Measurements from ENCODE around the gene SVOPL.

The SVOPL gene

DNA sequence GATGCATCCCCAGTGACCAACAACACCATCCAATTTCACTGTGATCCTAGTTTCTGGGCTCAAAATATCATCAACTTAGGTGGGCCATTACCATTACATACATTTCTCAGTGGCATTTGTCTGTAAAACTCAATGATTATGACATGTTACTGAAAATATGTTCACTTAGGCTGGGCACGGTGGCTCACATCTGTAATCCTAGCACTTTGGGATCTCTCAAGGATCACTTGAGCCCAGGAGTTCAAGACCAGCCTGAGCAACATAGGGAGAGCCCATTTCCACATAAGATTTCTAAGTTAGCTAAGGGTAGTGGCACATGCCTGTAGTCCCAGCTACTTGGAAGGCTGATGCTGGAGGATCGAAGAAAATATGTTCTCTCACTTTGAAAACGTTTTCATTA lies 150.1 kb downstream of the SVOPL start:
- Histone ChIP-seq H3K23ac (ENCODE audit: low read length) (no peak overlapping the region), H4K91ac (ENCODE audit: low read depth, low read length) (no peak overlapping the region), H4K8ac (ENCODE audit: low read depth, low read length) (no peak overlapping the region), H3K4ac (ENCODE audit: low read depth, low read length) (no peak overlapping the region), H3K79me2 (ENCODE audit: control insufficient read depth, insufficient read depth, low read length, poor library complexity) (no peaks in the 10 kb centered on the region), H2BK120ac (ENCODE audit: insufficient read depth, low read length, poor library complexity) (no peak overlapping the region), H3K18ac (ENCODE audit: low read length) (no peak overlapping the region), H3K4me3 (ENCODE audit: low read depth, low read length) (no peak overlapping the region), H3K27ac (ENCODE audit: low read depth, low read length) (no peak overlapping the region), H3K79me1 (ENCODE audit: low read length) (no peaks in the 10 kb centered on the region), H2AFZ (ENCODE audit: insufficient read depth, low read length, poor library complexity) (no peak overlapping the region), H3K9me3 (ENCODE audit: insufficient read depth, low read depth, low read length) (peaks cover 2% of the 10 kb centered on the region), H3K4me1 (ENCODE audit: control insufficient read depth in 1 of 2, insufficient read depth in 2 of 2, low read length in 2 of 2) (no peaks in the 10 kb centered on the region), H3K4me2 (ENCODE audit: low read length) (no peak overlapping the region), H2BK12ac (ENCODE audit: low read length) (no peak overlapping the region), H3K14ac (ENCODE audit: low read length) (no peak overlapping the region), H3K9ac (ENCODE audit: low read length) (no peak overlapping the region), H4K12ac (ENCODE audit: low read depth, low read length) (no peak overlapping the region), H3K27me3 (ENCODE audit: insufficient read depth, low read length) (no peaks in the 10 kb centered on the region), H2BK5ac (ENCODE audit: low read depth, low read length, poor library complexity) (no peak overlapping the region), H3K36me3 (ENCODE audit: control insufficient read depth in 1 of 2, insufficient read depth in 2 of 2, low read length in 2 of 2) (peaks cover 16 to 30% of the 10 kb centered on the region in 2 experiments), H2AK5ac (ENCODE audit: low read length) (no peak overlapping the region)
- no CpG with 5 or more reads among the region's 3 CpGs for WGBS (ENCODE audit: extremely low coverage, insufficient coverage, insufficient read length)
- no peak for DNase-seq

DNA sequence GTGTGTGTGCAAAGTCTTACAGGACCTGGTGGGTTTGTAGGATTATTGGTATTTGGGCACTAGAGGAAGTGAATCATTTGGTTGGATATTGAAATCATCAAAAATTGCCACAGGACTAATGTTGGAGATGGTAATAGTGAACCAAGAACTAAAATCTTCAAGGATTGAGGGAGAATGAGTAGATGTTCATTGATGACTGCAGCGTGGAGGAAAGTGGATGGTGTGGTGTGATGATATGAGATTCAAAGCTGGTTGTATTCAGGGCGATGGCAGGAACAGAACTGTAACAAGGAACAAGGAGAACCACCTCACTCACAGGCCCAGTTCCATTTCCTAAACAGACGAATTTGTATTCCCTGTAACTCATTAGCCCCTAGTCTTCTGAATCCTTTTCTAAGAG lies 150.8 kb downstream of the SVOPL start:
- Histone ChIP-seq H2BK5ac (ENCODE audit: low read depth, low read length, poor library complexity) (no peak overlapping the region), H4K12ac (ENCODE audit: low read depth, low read length) (no peak overlapping the region), H3K36me3 (ENCODE audit: control insufficient read depth in 1 of 2, insufficient read depth in 2 of 2, low read length in 2 of 2) (peaks cover 14 to 27% of the 10 kb centered on the region in 2 experiments), H3K27me3 (ENCODE audit: insufficient read depth, low read length) (no peaks in the 10 kb centered on the region), H3K9ac (ENCODE audit: low read length) (no peak overlapping the region), H3K4me3 (ENCODE audit: low read depth, low read length) (no peak overlapping the region), H3K23ac (ENCODE audit: low read length) (no peak overlapping the region), H3K4me2 (ENCODE audit: low read length) (no peak overlapping the region), H4K8ac (ENCODE audit: low read depth, low read length) (no peak overlapping the region), H3K4me1 (ENCODE audit: control insufficient read depth in 1 of 2, insufficient read depth in 2 of 2, low read length in 2 of 2) (no peaks in the 10 kb centered on the region), H3K4ac (ENCODE audit: low read depth, low read length) (no peak overlapping the region), H3K18ac (ENCODE audit: low read length) (no peak overlapping the region), H3K79me1 (ENCODE audit: low read length) (no peaks in the 10 kb centered on the region), H2AK5ac (ENCODE audit: low read length) (no peak overlapping the region), H2BK120ac (ENCODE audit: insufficient read depth, low read length, poor library complexity) (no peak overlapping the region), H3K9me3 (ENCODE audit: insufficient read depth, low read depth, low read length) (peaks cover 2% of the 10 kb centered on the region), H3K14ac (ENCODE audit: low read length) (no peak overlapping the region), H4K91ac (ENCODE audit: low read depth, low read length) (no peak overlapping the region), H3K79me2 (ENCODE audit: control insufficient read depth, insufficient read depth, low read length, poor library complexity) (no peaks in the 10 kb centered on the region), H3K27ac (ENCODE audit: low read depth, low read length) (no peak overlapping the region), H2BK12ac (ENCODE audit: low read length) (no peak overlapping the region), H2AFZ (ENCODE audit: insufficient read depth, low read length, poor library complexity) (no peak overlapping the region)
- no CpG with 5 or more reads among the region's 3 CpGs for WGBS (ENCODE audit: extremely low coverage, insufficient coverage, insufficient read length)
- DNase-seq = no peak

DNA sequence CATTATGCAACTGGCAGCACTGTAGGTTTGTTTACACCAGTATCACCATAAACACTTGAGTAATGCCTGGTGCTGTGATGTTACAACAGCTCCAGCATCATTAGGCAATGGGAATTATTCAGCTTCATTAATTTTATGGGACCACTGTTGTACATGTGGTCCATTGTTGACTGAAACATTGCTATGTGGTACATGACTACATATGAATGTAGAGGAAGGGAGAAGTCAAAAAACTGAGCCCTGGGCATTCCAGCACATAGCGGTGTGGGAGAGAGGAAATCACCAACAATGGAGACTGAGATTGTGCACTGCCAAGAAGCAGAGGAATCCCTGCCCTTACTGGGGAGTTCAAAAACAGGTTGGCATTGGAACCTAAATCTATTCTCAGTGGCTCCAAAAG lies 152.1 kb downstream of the SVOPL start:
- Histone ChIP-seq H3K9me3 (ENCODE audit: insufficient read depth, low read depth, low read length) (no peaks in the 10 kb centered on the region), H3K79me2 (ENCODE audit: control insufficient read depth, insufficient read depth, low read length, poor library complexity) (no peaks in the 10 kb centered on the region), H3K27me3 (ENCODE audit: insufficient read depth, low read length) (no peaks in the 10 kb centered on the region), H4K12ac (ENCODE audit: low read depth, low read length) (no peak overlapping the region), H4K91ac (ENCODE audit: low read depth, low read length) (no peak overlapping the region), H3K18ac (ENCODE audit: low read length) (no peak overlapping the region), H3K14ac (ENCODE audit: low read length) (no peak overlapping the region), H3K9ac (ENCODE audit: low read length) (no peak overlapping the region), H3K79me1 (ENCODE audit: low read length) (no peaks in the 10 kb centered on the region), H3K23ac (ENCODE audit: low read length) (no peak overlapping the region), H3K36me3 (ENCODE audit: control insufficient read depth in 1 of 2, insufficient read depth in 2 of 2, low read length in 2 of 2) (peaks cover 13 to 28% of the 10 kb centered on the region in 2 experiments), H2BK12ac (ENCODE audit: low read length) (no peak overlapping the region), H2BK120ac (ENCODE audit: insufficient read depth, low read length, poor library complexity) (no peak overlapping the region), H2BK5ac (ENCODE audit: low read depth, low read length, poor library complexity) (no peak overlapping the region), H4K8ac (ENCODE audit: low read depth, low read length) (no peak overlapping the region), H2AK5ac (ENCODE audit: low read length) (no peak overlapping the region), H3K4me1 (ENCODE audit: control insufficient read depth in 1 of 2, insufficient read depth in 2 of 2, low read length in 2 of 2) (no peaks in the 10 kb centered on the region), H2AFZ (ENCODE audit: insufficient read depth, low read length, poor library complexity) (no peak overlapping the region), H3K4me3 (ENCODE audit: low read depth, low read length) (no peak overlapping the region), H3K27ac (ENCODE audit: low read depth, low read length) (no peak overlapping the region), H3K4me2 (ENCODE audit: low read length) (no peak overlapping the region), H3K4ac (ENCODE audit: low read depth, low read length) (no peak overlapping the region)
- WGBS (ENCODE audit: extremely low coverage, insufficient coverage, insufficient read length) = no CpG with 5 or more reads among the region's 1 CpG
- no peak for DNase-seq

DNA sequence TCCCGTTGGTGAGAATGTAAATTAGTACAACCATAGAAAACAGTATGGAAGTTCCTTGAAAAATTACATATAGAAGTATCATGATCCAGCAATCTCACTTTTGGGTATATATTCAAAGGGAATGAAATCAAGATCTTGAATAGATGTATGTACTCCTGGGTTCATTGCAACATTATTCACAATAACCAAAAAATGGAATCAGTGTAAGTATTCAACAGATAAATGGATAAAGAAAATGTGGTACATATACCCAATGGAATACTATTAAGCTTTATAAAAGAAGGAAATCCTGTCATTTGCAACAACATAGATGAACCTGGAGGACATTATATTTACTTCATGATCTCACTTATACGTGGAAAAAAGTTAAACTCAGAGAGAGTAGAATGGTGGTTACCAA lies 154.3 kb downstream of the SVOPL start:
- no peak overlapping the region for H3K18ac ChIP-seq (ENCODE audit: low read length)
- no peak overlapping the region for H2BK5ac ChIP-seq (ENCODE audit: low read depth, low read length, poor library complexity)
- no peak overlapping the region for H3K4me2 ChIP-seq (ENCODE audit: low read length)
- no peaks in the 10 kb centered on the region for H3K79me2 ChIP-seq (ENCODE audit: control insufficient read depth, insufficient read depth, low read length, poor library complexity)
- no peak overlapping the region for H4K12ac ChIP-seq (ENCODE audit: low read depth, low read length)
- H2BK12ac ChIP-seq (ENCODE audit: low read length) = no peak overlapping the region
- no peak overlapping the region for H4K91ac ChIP-seq (ENCODE audit: low read depth, low read length)
- WGBS (ENCODE audit: extremely low coverage, insufficient coverage, insufficient read length) = no CpG with 5 or more reads among the region's 2 CpGs
- H3K14ac ChIP-seq (ENCODE audit: low read length) = no peak overlapping the region
- no peaks in the 10 kb centered on the region for H3K27me3 ChIP-seq (ENCODE audit: insufficient read depth, low read length)
- no peak overlapping the region for H4K8ac ChIP-seq (ENCODE audit: low read depth, low read length)
- no peak overlapping the region for H2BK120ac ChIP-seq (ENCODE audit: insufficient read depth, low read length, poor library complexity)
- no peaks in the 10 kb centered on the region for H3K4me1 ChIP-seq (ENCODE audit: control insufficient read depth in 1 of 2, insufficient read depth in 2 of 2, low read length in 2 of 2)
- H2AFZ ChIP-seq (ENCODE audit: insufficient read depth, low read length, poor library complexity) = no peak overlapping the region
- no peak overlapping the region for H3K9ac ChIP-seq (ENCODE audit: low read length)
- H3K4me3 ChIP-seq (ENCODE audit: low read depth, low read length) = no peak overlapping the region
- no peak overlapping the region for H3K4ac ChIP-seq (ENCODE audit: low read depth, low read length)
- H3K9me3 ChIP-seq (ENCODE audit: insufficient read depth, low read depth, low read length) = no peaks in the 10 kb centered on the region
- DNase-seq = no peak
- no peaks in the 10 kb centered on the region for H3K79me1 ChIP-seq (ENCODE audit: low read length)
- H2AK5ac ChIP-seq (ENCODE audit: low read length) = no peak overlapping the region
- H3K23ac ChIP-seq (ENCODE audit: low read length) = no peak overlapping the region
- no peak overlapping the region for H3K27ac ChIP-seq (ENCODE audit: low read depth, low read length)
- H3K36me3 ChIP-seq (ENCODE audit: control insufficient read depth in 1 of 2, insufficient read depth in 2 of 2, low read length in 2 of 2) = peaks cover 11 to 25% of the 10 kb centered on the region in 2 experiments

Measured in trophoblast cell (in vitro differentiated cells and primary cell).